DOHH2 (cell line): ENCODE measurements around the gene IRAK2.

Experiments used
- H3F3A ChIP-seq: fragments of 200-600 bp; sonication (generic), shearing (Covaris generic); 2 replicates; pipeline ENCODE4 v1.6.0; 2016; ENCODE audit warnings: antibody characterized with exemption, mild to moderate bottlenecking; ENCODE audit not compliant: control insufficient read depth, insufficient read depth
- H3K27ac ChIP-seq: fragments of 200-600 bp; sonication (generic); 2 replicates; pipeline ENCODE4 v1.5.1; 2014; ENCODE audit warnings: low read depth, mild to moderate bottlenecking, low read length, moderate library complexity
- H3K27me3 ChIP-seq: fragments of 200-600 bp; sonication (generic); 2 replicates; pipeline ENCODE4 v1.6.1; 2014; ENCODE audit warnings: mild to moderate bottlenecking, low read length, mixed read lengths; ENCODE audit not compliant: control insufficient read depth
- H3K36me3 ChIP-seq: fragments of 200-600 bp; sonication (generic); 2 replicates; pipeline ENCODE4 v1.6.1; 2014; ENCODE audit warnings: mild to moderate bottlenecking, low read length, moderate library complexity, mixed read lengths; ENCODE audit not compliant: control insufficient read depth
- H3K4me1 ChIP-seq: fragments of 200-600 bp; sonication (generic); 2 replicates; pipeline ENCODE4 v1.6.1; 2014; ENCODE audit warnings: mild to moderate bottlenecking, low read length, mixed read lengths; ENCODE audit not compliant: control insufficient read depth
- H3K4me2 ChIP-seq: fragments of 200-600 bp; sonication (generic); 2 replicates; pipeline ENCODE4 v1.6.0; 2014; ENCODE audit warnings: mild to moderate bottlenecking, low read length, moderate library complexity
- H3K4me3 ChIP-seq: fragments of 200-600 bp; sonication (generic); 2 replicates; pipeline ENCODE4 v1.5.1; 2014; ENCODE audit warnings: mild to moderate bottlenecking, low read length, mixed read lengths
- H3K79me2 ChIP-seq: fragments of 200-600 bp; sonication (generic); 2 replicates; pipeline ENCODE4 v1.6.1; 2014; ENCODE audit warnings: mild to moderate bottlenecking, low read length, mixed read lengths; ENCODE audit not compliant: control insufficient read depth
- H3K9me2 ChIP-seq: fragments of 200-600 bp; sonication (generic); replicated peaks from 2 replicates; pipeline ENCODE4 v1.6.1; 2014; ENCODE audit warnings: mild to moderate bottlenecking, low read length, mixed read lengths; ENCODE audit not compliant: control insufficient read depth
- H3K9me3 ChIP-seq: fragments of 200-600 bp; sonication (generic); 2 replicates; pipeline ENCODE4 v1.6.1; 2014; ENCODE audit warnings: antibody characterized with exemption, low read length, mixed read lengths; ENCODE audit not compliant: control insufficient read depth, insufficient read depth
- H4K20me1 ChIP-seq: fragments of 200-600 bp; sonication (generic); 2 replicates; pipeline ENCODE4 v1.6.0; 2014; ENCODE audit warnings: low read depth, mild to moderate bottlenecking, antibody characterized with exemption, low read length, moderate library complexity; ENCODE audit not compliant: control insufficient read depth, insufficient read depth
- CTCF ChIP-seq: fragments of 200-600 bp; sonication (generic); IDR thresholded peaks from one replicate; pipeline ENCODE4 v1.5.1; 2014; ENCODE audit warnings: antibody characterized with exemption, mild to moderate bottlenecking, low read depth, low read length; ENCODE audit not compliant: poor library complexity, severe bottlenecking
- EZH2phosphoT487 ChIP-seq: fragments of 200-600 bp; sonication (generic); IDR thresholded peaks from 2 replicates; pipeline ENCODE4 v1.6.1; 2017; ENCODE audit warnings: borderline replicate concordance, mild to moderate bottlenecking, antibody characterized with exemption, low read length, moderate library complexity, mixed read lengths

Gene IRAK2

GRCh38 chr3:10150987-10151386 lies 13.7 kb upstream of the IRAK2 start:
- peaks cover 8% of the 10 kb centered on the region for H3K4me1 ChIP-seq
- no peaks in the 10 kb centered on the region for H3K27me3 ChIP-seq
- H3K27ac ChIP-seq, result no peak overlapping the region
- no peaks in the 10 kb centered on the region for H3K9me3 ChIP-seq
- H3K36me3 ChIP-seq, result peaks cover 70% of the 10 kb centered on the region
- peaks cover 44% of the 10 kb centered on the region for H3K79me2 ChIP-seq
- no peaks in the 10 kb centered on the region for H3K9me2 ChIP-seq
- H3K4me3 ChIP-seq, result no peak overlapping the region
- H3K4me2 ChIP-seq, result no peak overlapping the region
- peaks cover 10% of the 10 kb centered on the region for H4K20me1 ChIP-seq
- peaks cover 27% of the 10 kb centered on the region for H3F3A ChIP-seq
- no peak for TF ChIP-seq CTCF

- Histone ChIP-seq H3K9me3 (no peaks in the 10 kb centered on the region), H3K79me2 (peaks cover 10% of the 10 kb centered on the region), H3K27me3 (no peaks in the 10 kb centered on the region), H3K4me1 (no peaks in the 10 kb centered on the region), H3K36me3 (peaks cover 42% of the 10 kb centered on the region), H3F3A (peaks cover 31% of the 10 kb centered on the region), H4K20me1 (peaks cover 3% of the 10 kb centered on the region; the same call in 1 of the 2 replicates), H3K9me2 (no peaks in the 10 kb centered on the region), H3K4me2 (no peak overlapping the region), H3K27ac (no peak overlapping the region), H3K4me3 (no peak overlapping the region)
- TF ChIP-seq EZH2phosphoT487 (no peak), CTCF (no peak)
These were observed 10.2 kb upstream of the IRAK2 start for GRCh38 chr3:10154335-10155122.

- peaks cover 36% of the 10 kb centered on the region for H3K36me3 ChIP-seq
- no peaks in the 10 kb centered on the region for H4K20me1 ChIP-seq
- H3K9me3 ChIP-seq, result no peaks in the 10 kb centered on the region
- no peak overlapping the region for H3K4me3 ChIP-seq
- H3K27me3 ChIP-seq, result no peaks in the 10 kb centered on the region
- H3K4me1 ChIP-seq, result no peaks in the 10 kb centered on the region
- no peak for TF ChIP-seq CTCF
- no peak for TF ChIP-seq EZH2phosphoT487
- no peak overlapping the region for H3K4me2 ChIP-seq
- H3F3A ChIP-seq, result peaks cover 28% of the 10 kb centered on the region
- no peaks in the 10 kb centered on the region for H3K9me2 ChIP-seq
- peaks cover 5% of the 10 kb centered on the region for H3K79me2 ChIP-seq
- no peak overlapping the region for H3K27ac ChIP-seq
These were observed 9.6 kb upstream of the IRAK2 start for GRCh38 chr3:10155123-10155472.
